ENCODE results near the gene CTSA. TPM values are rescaled to one million over a fixed set of nuclear protein-coding genes. Genes with fewer than 3 reads are reported as not detected.

CTSA gene
- total RNA-seq, 1 experiment from 2014 or later = 282 TPM

GRCh38 chr20:45917790-45918141 lies 26.6 kb downstream of the CTSA start:
- no peaks in the 10 kb centered on the region for H3K36me3 ChIP-seq (ENCODE audit: control insufficient read depth, insufficient read depth, low read length)
- no peaks in the 10 kb centered on the region for H3K27me3 Mint-ChIP-seq (ENCODE audit: insufficient read depth, unreplicated experiment)
- ChIA-PET POLR2A (interaction anchor here (0.5 to 1.2 kb wide), 3 partner anchors 16 to 18 kb away, joined by 3 to 5 read pairs (median 3); partner anchors contain the start of gene PCIF1), CTCF (no interaction called here)
- TF ChIP-seq CTCF (IDR thresholded peaks at IDR 0.05; ENCODE audit: insufficient read depth in 1 of 2, low read depth in 1 of 2, low read length in 1 of 2, severe bottlenecking in 1 of 2, unreplicated experiment in 1 of 2) = no peak
- intact Hi-C loops (cut with micrococcal nuclease; ENCODE audit: unreplicated experiment) = no loop called here
- BruUV-seq (replicated peaks) = no TSS peak
- peaks cover 20% of the 10 kb centered on the region for H3K4me1 ChIP-seq
- H3K4me1 Mint-ChIP-seq (ENCODE audit: low read depth, unreplicated experiment) = peaks cover 7% of the 10 kb centered on the region
- no peaks in the 10 kb centered on the region for H3K36me3 Mint-ChIP-seq (ENCODE audit: insufficient read depth, unreplicated experiment)
- H3K4me3 ChIP-seq (ENCODE audit: low read depth, low read length) = no peak overlapping the region
- H3K4me3 Mint-ChIP-seq (ENCODE audit: unreplicated experiment) = no peak overlapping the region
- H3K9me3 ChIP-seq = no peaks in the 10 kb centered on the region
- no peak overlapping the region for H3K27ac Mint-ChIP-seq (ENCODE audit: unreplicated experiment)
- DNase-seq = no peak
- no peaks in the 10 kb centered on the region for H3K27me3 ChIP-seq (replicated peaks; ENCODE audit: control insufficient read depth, insufficient read depth, low read length)
- no peaks in the 10 kb centered on the region for H3K9me3 Mint-ChIP-seq (ENCODE audit: unreplicated experiment)

GRCh38 chr20:45918182-45918737 lies 27.1 kb downstream of the CTSA start:
- peaks cover 24% of the 10 kb centered on the region for H3K4me1 ChIP-seq
- ChIA-PET CTCF (no interaction called here), POLR2A (interaction anchor here (0.6 to 1.2 kb wide), 6 partner anchors 9 to 103 kb away, joined by 3 to 5 read pairs (median 4); partner anchors contain the start of gene PCIF1)
- intact Hi-C loops (cut with micrococcal nuclease; ENCODE audit: unreplicated experiment) = no loop called here
- no peaks in the 10 kb centered on the region for H3K27me3 ChIP-seq (replicated peaks; ENCODE audit: control insufficient read depth, insufficient read depth, low read length)
- no peaks in the 10 kb centered on the region for H3K27me3 Mint-ChIP-seq (ENCODE audit: insufficient read depth, unreplicated experiment)
- BruUV-seq (replicated peaks) = no TSS peak
- H3K27ac Mint-ChIP-seq (ENCODE audit: unreplicated experiment) = no peak overlapping the region
- no peak for TF ChIP-seq CTCF (IDR thresholded peaks at IDR 0.05; ENCODE audit: insufficient read depth in 1 of 2, low read depth in 1 of 2, low read length in 1 of 2, severe bottlenecking in 1 of 2, unreplicated experiment in 1 of 2)
- no peak for DNase-seq
- H3K4me3 Mint-ChIP-seq (ENCODE audit: unreplicated experiment) = no peak overlapping the region
- H3K4me3 ChIP-seq (ENCODE audit: low read depth, low read length) = no peak overlapping the region
- no peaks in the 10 kb centered on the region for H3K36me3 Mint-ChIP-seq (ENCODE audit: insufficient read depth, unreplicated experiment)
- peaks cover 7% of the 10 kb centered on the region for H3K4me1 Mint-ChIP-seq (ENCODE audit: low read depth, unreplicated experiment)
- H3K9me3 Mint-ChIP-seq (ENCODE audit: unreplicated experiment) = no peaks in the 10 kb centered on the region
- H3K36me3 ChIP-seq (ENCODE audit: control insufficient read depth, insufficient read depth, low read length) = no peaks in the 10 kb centered on the region
- no peaks in the 10 kb centered on the region for H3K9me3 ChIP-seq

- no peaks in the 10 kb centered on the region for H3K27me3 Mint-ChIP-seq (ENCODE audit: insufficient read depth, unreplicated experiment)
- Histone ChIP-seq H3K9me3 (no peaks in the 10 kb centered on the region), H3K27me3 (replicated peaks; ENCODE audit: control insufficient read depth, insufficient read depth, low read length) (no peaks in the 10 kb centered on the region), H3K4me3 (ENCODE audit: low read depth, low read length) (no peak overlapping the region), H3K36me3 (ENCODE audit: control insufficient read depth, insufficient read depth, low read length) (no peaks in the 10 kb centered on the region), H3K4me1 (peaks cover 24% of the 10 kb centered on the region)
- TF ChIP-seq CTCF (IDR thresholded peaks at IDR 0.05; ENCODE audit: insufficient read depth in 1 of 2, low read depth in 1 of 2, low read length in 1 of 2, severe bottlenecking in 1 of 2, unreplicated experiment in 1 of 2) = no peak
- BruUV-seq (replicated peaks) = no TSS peak
- no peak overlapping the region for H3K27ac Mint-ChIP-seq (ENCODE audit: unreplicated experiment)
- no peak for DNase-seq
- no peaks in the 10 kb centered on the region for H3K9me3 Mint-ChIP-seq (ENCODE audit: unreplicated experiment)
- H3K36me3 Mint-ChIP-seq (ENCODE audit: insufficient read depth, unreplicated experiment) = no peaks in the 10 kb centered on the region
- intact Hi-C loops (cut with micrococcal nuclease; ENCODE audit: unreplicated experiment) = no loop called here
- no peak overlapping the region for H3K4me3 Mint-ChIP-seq (ENCODE audit: unreplicated experiment)
- CTCF ChIA-PET = interaction anchor here (1.4 kb wide), 1 partner anchor 29 kb away, joined by 5 read pairs; no protein-coding TSS in a partner anchor
- H3K4me1 Mint-ChIP-seq (ENCODE audit: low read depth, unreplicated experiment) = peaks cover 7% of the 10 kb centered on the region
- POLR2A ChIA-PET = interaction anchor here (0.6 to 2.4 kb wide), 7 partner anchors 10 to 104 kb away, joined by 3 to 17 read pairs (median 4); partner anchors contain the start of gene PCIF1
Observed at GRCh38 chr20:45918779-45919537, 27.8 kb downstream of the CTSA start.

Measured in Caco-2 (cell line).